Stromal cell of bone marrow (primary cell): ENCODE measurements around the gene ELMO1.

Experiments
- DNase-seq: peaks from one replicate; pipeline ENCODE4 v3.0.0-alpha.2; 2012; ENCODE audit warnings: low read depth

ELMO1 gene

DNA sequence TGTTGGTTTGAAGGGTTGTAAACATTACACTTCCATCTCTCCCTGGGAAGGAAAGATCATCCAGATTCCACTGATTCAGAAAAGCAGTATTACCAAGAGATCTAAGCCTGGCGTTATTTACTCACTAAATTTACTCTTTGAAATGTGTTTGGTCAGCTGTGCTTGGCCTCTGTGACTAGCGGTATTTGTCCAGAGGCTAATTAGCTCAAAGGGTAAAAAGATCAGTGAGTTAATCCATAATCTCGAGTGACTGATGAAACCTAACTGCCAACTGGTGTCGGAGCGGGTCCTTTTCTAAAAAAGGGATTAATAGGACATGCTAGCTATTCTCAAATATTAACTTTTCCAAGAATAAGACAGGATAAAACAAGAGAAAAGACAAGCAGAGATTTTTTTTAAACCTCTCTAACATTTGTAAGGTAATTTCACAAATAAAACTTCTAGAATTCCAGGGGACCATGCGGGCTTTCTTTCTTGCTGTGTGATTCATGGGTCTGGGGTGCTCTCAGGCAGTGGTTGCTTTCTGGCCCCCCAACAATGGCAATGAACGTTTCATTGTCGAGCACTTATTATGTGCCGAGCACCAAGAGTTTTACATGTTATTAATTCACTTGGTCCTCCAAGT is 477.0 kb downstream of the ELMO1 start:
- DNase-seq: no peak

GRCh38 chr7:36970551-36971514 is 477.8 kb downstream of the ELMO1 start:
- DNase-seq: no peak

GRCh38 chr7:36969376-36969775 is 479.3 kb downstream of the ELMO1 start:
- no peak for DNase-seq

DNA sequence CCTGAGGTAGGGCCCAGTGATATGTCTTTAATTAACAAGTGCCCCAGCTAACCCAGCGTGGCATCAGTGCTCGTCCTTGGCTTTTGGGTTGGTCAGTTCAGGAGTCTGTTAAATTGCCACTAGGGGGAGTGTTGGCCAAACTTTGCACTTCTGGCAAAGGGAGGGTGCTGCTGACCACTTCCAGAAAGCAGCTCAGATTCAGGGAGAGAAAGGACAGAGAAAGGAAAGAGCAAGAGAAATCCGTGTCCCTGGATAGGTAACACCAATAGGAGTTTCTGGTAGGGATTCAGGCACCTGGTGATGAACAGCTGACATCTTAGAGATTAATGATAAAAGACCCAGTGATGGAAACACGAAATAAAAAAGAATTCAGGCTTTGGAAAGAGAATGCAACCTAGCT is 481.3 kb downstream of the ELMO1 start:
- DNase-seq: peak; percentile 57

GRCh38 chr7:36966636-36967035 is 482.0 kb downstream of the ELMO1 start:
- DNase-seq: no peak

- DNase-seq: no peak
These were observed 482.6 kb downstream of the ELMO1 start for GRCh38 chr7:36966039-36966438.

DNA sequence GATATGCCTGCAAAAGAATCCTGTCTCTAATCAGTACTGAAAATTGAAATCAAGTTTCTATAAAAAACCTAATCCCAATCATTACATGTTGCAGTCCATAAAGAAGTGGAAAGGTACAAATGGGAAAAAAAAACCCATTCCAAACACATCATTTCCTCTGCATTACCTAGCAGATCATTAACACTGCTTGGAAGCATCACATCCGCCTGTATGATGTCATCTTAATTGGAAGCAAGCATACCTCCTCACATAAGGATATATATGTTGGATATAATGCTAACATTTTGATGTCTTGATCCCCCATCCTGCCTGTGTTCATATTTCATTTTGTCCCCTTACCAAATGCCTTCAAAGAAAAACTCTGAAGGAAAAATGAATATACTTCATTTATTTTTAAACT is 483.0 kb downstream of the ELMO1 start:
- DNase-seq: no peak

GRCh38 chr7:36964297-36964696 is 484.4 kb downstream of the ELMO1 start:
- no peak for DNase-seq

- DNase-seq: no peak
These were observed 486.3 kb downstream of the ELMO1 start for GRCh38 chr7:36962367-36962766.

DNA sequence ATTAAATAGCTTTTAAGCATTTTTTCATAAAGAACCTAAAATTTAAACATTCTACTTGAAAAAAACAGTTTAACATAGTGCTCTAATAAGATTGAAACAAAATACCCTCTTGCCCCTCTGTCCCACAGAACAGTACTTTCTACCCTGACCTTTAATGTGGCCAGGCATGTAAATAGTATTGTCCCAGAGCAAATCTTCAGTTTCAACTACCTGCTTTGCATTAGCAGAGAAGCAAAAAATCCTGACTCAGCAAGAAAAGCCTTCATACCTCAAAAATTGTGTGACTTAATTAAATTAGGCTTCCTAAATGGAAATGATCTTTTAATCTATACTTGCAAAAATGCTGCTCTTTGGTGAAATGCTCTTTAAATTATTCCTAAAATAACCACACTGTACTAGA is 487.0 kb downstream of the ELMO1 start:
- DNase-seq: no peak

DNA sequence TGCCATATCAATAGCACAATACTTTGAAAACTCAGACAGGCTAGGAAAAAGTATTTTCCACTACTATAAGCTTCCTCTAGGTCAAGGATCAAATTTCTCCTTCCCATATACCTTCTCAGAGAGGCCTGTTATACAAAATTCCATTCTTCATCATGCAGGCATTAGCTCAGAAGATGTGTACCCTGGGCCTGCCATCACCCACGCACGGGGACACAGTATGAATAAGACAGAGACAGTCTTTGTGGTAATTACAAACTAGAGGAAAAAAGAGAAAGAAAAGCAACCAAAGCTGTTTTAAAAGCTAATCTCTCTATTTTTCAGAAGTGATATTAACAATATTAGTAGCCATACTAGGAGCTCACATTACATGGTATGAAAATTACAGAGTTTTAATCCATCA is 487.6 kb downstream of the ELMO1 start:
- no peak for DNase-seq

- no peak for DNase-seq
These were observed 488.6 kb downstream of the ELMO1 start for GRCh38 chr7:36960105-36960504.

- no peak for DNase-seq
These were observed 490.4 kb downstream of the ELMO1 start for GRCh38 chr7:36958111-36958733.

DNA sequence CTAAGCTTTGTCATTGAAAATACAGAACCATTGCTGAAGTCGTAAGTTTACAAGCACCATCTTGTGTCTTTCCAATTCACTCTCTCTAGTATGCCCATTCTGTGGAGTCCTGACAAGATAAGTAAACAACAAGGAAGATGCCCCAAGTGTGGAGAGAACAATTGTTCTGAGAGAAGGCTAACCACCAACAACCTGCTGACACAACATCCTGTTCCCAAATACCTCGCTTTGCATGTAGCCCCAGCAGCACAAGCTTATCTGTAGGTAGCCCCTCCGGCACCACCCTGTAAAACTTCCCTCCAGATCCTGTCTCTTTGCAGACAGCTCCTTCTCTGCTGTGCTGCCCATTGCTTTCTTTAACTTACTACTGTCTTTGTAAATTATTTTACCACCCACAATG is 491.0 kb downstream of the ELMO1 start:
- no peak for DNase-seq

- no peak for DNase-seq
These were observed 491.9 kb downstream of the ELMO1 start for GRCh38 chr7:36956814-36957213.

- DNase-seq: no peak
These were observed 493.1 kb downstream of the ELMO1 start for GRCh38 chr7:36955456-36956129.

- DNase-seq: no peak
These were observed 497.4 kb downstream of the ELMO1 start for GRCh38 chr7:36951257-36951697.

GRCh38 chr7:36949711-36950600 is 498.7 kb downstream of the ELMO1 start:
- DNase-seq: no peak

DNA sequence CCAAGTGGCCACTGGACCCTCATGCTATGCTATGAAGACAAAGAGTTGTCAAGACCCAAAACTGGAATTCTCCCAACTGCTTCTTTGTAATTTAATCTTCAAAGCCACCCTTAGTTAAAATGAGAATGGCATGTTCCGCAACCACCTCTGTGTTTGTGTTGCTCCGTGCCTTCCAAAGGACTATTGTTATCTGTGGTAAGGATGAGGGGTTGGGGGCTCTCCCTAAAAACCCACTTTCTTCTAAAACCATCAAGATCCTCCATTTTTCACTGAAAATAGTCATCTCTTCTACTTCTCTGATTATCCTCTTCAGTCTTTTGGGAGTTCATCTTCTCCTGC is 502.3 kb downstream of the ELMO1 start:
- DNase-seq: no peak

GRCh38 chr7:36945612-36946400 is 502.9 kb downstream of the ELMO1 start:
- DNase-seq: no peak

- DNase-seq: no peak
These were observed 503.8 kb downstream of the ELMO1 start for GRCh38 chr7:36944838-36945237.
